T-helper 17 cell (primary cell): ENCODE data around the gene CUX1. TPM values are rescaled to one million over a fixed set of nuclear protein-coding genes. Genes with fewer than 3 reads are reported as not detected.

Experiments
- ATAC-seq: fragments of 150-1000 bp; cut with Tn5 transposase; 2 replicates; pipeline ENCODE4 v1.10.0; 2021; ENCODE audit warnings: mild to moderate bottlenecking, moderate library complexity
- DNase-seq, 3 donors: peaks; one replicate each; pipeline versions ENCODE4 v3.0.0 to v3.0.0-alpha.2; 2020 to 2021
- H3K9me3 ChIP-seq: one replicate; pipeline ENCODE4 v1.7.0; 2013; ENCODE audit warnings: low read length, mild to moderate bottlenecking; ENCODE audit not compliant: control insufficient read depth, poor library complexity, severe bottlenecking
- H3K27ac Mint-ChIP-seq: one replicate; pipeline ENCODE4 v1.8.0; 2022; ENCODE audit warnings: mild to moderate bottlenecking, moderate library complexity, mixed read lengths
- H3K27me3 Mint-ChIP-seq: one replicate; pipeline ENCODE4 v1.8.0; 2022; ENCODE audit warnings: mixed read lengths
- H3K36me3 Mint-ChIP-seq: one replicate; pipeline ENCODE4 v1.8.0; 2022; ENCODE audit warnings: low read depth, mixed read lengths
- H3K4me1 Mint-ChIP-seq: one replicate; pipeline ENCODE4 v1.8.0; 2022; ENCODE audit warnings: mild to moderate bottlenecking, mixed read lengths
- H3K4me3 Mint-ChIP-seq: one replicate; pipeline ENCODE4 v1.8.0; 2022; ENCODE audit warnings: mild to moderate bottlenecking, moderate library complexity, mixed read lengths
- total RNA-seq, 4 donors: library from RNA in 2 of 4; stranded (reverse) in 2 of 4; gene quantifications; one replicate each; pipeline ENCODE4 v1.2.3 and lab custom pipeline; 2022 to 2026

The CUX1 gene
- total RNA-seq, 2 donors from 2014 or later: 35.6 to 52.8 TPM

DNA sequence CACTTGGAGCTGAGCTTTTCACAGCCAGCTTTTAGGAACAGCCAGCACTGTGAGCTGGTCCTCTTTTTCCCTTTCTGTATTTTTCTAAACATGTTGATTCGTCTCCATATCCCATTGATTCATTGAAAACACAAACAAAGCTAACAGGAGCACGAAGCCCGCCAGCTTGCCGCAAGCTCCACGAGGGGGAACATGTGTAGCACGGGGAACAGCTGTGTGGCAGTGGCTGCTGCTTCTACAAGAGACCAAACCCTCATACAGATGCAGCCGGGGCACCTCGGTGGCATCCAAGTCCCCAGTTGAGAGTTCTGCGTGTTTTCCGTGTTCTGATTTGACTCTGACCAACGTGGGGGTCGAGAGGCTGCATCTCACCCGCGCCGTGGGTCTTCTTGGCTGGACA, 388.5 kb downstream of the CUX1 start:
- no peaks in the 10 kb centered on the region for H3K4me1 Mint-ChIP-seq
- no peak overlapping the region for H3K27ac Mint-ChIP-seq
- DNase-seq (no peak), ATAC-seq (no peak)
- no peaks in the 10 kb centered on the region for H3K27me3 Mint-ChIP-seq
- H3K36me3 Mint-ChIP-seq: peaks cover 6% of the 10 kb centered on the region
- no peaks in the 10 kb centered on the region for H3K9me3 ChIP-seq
- H3K4me3 Mint-ChIP-seq: no peak overlapping the region

DNA sequence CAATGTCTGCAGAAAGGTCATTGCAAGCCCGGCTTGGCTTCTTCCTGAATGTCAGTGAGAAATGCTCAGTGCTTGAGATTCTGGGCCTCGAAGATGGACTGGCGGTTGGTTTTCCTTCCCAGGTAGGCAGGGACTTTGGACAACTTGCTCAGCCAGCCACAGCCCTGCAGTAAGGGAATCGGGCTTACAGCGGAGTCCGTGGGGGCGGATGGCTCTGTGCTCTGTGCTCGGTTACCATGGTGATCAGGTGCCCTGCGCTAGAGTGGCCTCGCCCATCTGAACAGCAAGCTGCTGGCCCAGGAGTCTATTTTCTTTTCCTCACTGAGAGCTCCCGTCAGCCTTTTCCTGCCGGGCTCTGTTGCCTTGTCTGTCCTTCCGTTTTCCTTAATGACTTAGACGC, 391.4 kb downstream of the CUX1 start:
- no peaks in the 10 kb centered on the region for H3K9me3 ChIP-seq
- H3K4me1 Mint-ChIP-seq: no peaks in the 10 kb centered on the region
- H3K4me3 Mint-ChIP-seq: no peak overlapping the region
- H3K27me3 Mint-ChIP-seq: no peaks in the 10 kb centered on the region
- ATAC-seq (no peak), DNase-seq (no peak)
- no peak overlapping the region for H3K27ac Mint-ChIP-seq
- peaks cover 4% of the 10 kb centered on the region for H3K36me3 Mint-ChIP-seq

DNA sequence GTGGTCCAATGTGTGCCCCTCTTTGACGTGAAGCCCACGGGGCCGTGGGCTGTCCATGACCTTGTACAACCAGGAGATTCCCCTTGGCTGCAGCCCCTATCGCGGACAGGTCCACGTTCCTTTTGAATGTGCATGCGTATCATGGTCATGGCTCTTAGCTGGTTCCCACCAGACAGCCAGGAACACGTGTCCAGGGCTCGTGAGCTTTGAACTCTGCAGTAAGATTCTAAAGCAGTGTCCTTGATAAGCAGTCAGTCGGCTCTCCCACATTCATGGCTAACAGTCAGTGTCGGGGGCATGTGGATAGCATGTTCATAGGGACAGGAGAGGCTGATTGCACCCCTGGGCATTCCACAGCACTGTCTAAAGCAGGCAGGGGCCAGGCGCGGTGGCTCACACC, 393.4 kb downstream of the CUX1 start:
- H3K9me3 ChIP-seq: no peaks in the 10 kb centered on the region
- no peaks in the 10 kb centered on the region for H3K4me1 Mint-ChIP-seq
- no peak overlapping the region for H3K27ac Mint-ChIP-seq
- DNase-seq: no peak
- ATAC-seq: no peak
- H3K36me3 Mint-ChIP-seq: peaks cover 3% of the 10 kb centered on the region
- H3K27me3 Mint-ChIP-seq: no peaks in the 10 kb centered on the region
- H3K4me3 Mint-ChIP-seq: no peak overlapping the region

DNA sequence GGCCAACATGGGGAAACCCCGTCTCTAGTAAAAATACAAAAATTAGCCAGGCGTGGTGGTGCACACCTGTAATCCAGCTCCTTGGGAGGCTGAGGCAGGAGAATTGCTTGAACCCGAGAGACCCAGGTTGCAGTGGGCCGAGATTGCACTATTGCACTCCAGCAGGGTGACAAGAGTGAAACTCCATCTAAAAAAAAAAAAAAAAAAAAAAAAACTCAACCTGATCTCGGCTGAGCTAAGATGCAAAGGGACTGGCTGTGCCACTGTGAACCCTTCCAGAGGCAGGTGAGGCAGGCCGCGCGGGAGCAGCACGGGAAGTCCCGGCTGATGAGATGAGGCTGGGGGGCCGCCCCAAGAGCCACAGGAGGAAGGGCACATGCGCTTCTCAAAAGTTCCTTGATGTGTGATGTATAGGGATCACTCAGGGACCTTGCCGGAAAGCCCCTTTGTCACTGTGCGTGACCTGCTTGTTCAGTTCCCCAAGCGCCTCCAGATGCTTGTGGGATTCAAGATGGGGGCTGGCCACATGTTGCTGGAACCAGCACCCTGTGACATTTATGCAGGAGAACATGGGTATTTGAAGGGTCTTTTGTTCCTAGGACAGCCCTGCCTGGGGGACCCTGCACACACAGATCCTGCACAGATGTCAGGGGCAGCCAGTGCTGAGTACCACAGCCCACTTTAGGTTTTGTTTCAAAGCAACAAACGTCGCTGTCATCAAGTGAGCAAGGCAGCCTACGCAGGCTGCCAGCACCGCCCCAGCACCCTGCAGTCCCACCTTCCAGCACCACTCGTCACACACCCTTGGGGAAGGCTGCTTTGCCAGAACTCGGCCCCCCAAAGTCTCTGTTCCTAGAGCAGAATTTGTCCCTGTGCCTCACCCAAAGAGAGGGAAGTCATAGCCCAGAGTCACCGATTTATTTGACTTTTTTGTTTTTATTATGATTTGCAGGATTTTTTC, 394.4 kb downstream of the CUX1 start:
- ATAC-seq (no peak), DNase-seq (no peak)
- Mint-ChIP-seq H3K36me3 (peaks cover 2% of the 10 kb centered on the region), H3K4me1 (no peaks in the 10 kb centered on the region), H3K4me3 (no peak overlapping the region), H3K27ac (no peak overlapping the region), H3K27me3 (no peaks in the 10 kb centered on the region)
- H3K9me3 ChIP-seq: no peaks in the 10 kb centered on the region

DNA sequence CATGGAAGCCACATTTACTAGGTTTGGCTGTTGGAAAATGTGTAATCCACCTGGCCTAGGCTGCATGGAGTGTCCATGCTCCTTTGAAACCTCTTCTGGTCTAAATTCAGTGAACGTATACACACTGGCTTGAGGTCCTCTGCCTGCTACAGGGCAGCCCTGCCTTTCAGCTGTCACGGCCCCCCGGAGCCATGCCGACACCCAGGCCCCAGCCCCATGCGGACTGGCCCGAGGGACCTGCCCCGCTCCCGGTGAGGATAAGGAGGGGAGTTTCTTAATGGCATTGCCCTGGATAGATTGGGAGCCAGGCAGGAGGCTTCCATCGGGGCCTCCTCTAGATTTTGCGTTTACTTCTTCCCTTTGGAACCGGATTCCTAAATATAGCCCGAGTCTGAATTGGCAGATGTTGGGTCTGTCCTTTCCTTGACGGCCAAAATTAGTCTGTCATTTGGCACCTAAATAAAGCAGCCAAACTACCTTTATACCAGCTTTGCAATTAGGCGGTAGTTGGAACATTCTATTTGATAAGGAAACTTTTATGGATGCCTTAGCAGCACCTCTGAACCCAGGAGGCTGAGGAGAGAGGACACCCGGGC, 397.1 kb downstream of the CUX1 start:
- Mint-ChIP-seq H3K36me3 (peaks cover 2% of the 10 kb centered on the region), H3K4me1 (peaks cover 2% of the 10 kb centered on the region), H3K27ac (no peak overlapping the region), H3K27me3 (no peaks in the 10 kb centered on the region), H3K4me3 (no peak overlapping the region)
- ATAC-seq (no peak), DNase-seq (no peak)
- no peaks in the 10 kb centered on the region for H3K9me3 ChIP-seq

DNA sequence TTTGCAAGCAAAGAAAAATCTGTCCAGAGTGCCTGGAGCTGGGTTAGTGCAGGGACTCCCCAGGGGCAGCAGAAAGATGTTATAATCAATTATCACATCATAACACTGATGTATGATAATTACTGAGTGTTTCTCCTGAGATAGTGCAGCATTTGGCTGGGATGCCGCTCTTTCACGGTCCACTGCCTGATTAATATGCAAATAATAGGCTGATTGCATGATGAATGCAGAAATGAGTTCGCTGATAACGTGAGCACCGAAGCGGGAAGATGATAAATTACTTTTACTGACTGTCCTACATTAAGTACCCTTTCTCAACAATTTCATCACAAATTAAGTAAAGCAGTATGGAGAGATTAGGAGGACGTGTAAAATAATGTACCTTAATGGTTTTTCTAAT, 397.8 kb downstream of the CUX1 start:
- Mint-ChIP-seq H3K36me3 (peaks cover 2% of the 10 kb centered on the region), H3K27ac (no peak overlapping the region), H3K4me1 (peaks cover 2% of the 10 kb centered on the region), H3K4me3 (no peak overlapping the region), H3K27me3 (no peaks in the 10 kb centered on the region)
- no peaks in the 10 kb centered on the region for H3K9me3 ChIP-seq
- no peak for DNase-seq
- no peak for ATAC-seq

DNA sequence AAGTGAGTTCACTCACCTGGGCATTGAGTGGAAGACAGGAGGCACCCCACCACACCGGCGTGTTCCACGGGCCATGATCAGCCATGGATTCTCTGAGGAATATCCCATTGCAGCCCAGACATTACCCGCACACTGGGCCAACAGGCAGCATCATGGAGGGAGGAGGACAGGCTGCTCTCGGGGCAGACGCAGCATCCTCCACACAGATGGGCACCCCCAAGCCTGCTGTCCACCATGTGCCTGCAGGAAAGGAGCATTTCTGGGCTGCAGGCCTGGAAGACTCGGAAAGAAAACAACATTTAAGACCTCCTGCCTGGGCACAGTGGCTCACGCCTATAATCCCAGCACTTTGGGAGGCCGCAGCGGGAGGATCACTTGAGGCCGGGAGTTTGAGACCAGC, 398.3 kb downstream of the CUX1 start:
- Mint-ChIP-seq H3K36me3 (peaks cover 2% of the 10 kb centered on the region), H3K27me3 (no peaks in the 10 kb centered on the region), H3K4me1 (peaks cover 2% of the 10 kb centered on the region), H3K27ac (no peak overlapping the region), H3K4me3 (no peak overlapping the region)
- DNase-seq (no peak), ATAC-seq (no peak)
- no peaks in the 10 kb centered on the region for H3K9me3 ChIP-seq

DNA sequence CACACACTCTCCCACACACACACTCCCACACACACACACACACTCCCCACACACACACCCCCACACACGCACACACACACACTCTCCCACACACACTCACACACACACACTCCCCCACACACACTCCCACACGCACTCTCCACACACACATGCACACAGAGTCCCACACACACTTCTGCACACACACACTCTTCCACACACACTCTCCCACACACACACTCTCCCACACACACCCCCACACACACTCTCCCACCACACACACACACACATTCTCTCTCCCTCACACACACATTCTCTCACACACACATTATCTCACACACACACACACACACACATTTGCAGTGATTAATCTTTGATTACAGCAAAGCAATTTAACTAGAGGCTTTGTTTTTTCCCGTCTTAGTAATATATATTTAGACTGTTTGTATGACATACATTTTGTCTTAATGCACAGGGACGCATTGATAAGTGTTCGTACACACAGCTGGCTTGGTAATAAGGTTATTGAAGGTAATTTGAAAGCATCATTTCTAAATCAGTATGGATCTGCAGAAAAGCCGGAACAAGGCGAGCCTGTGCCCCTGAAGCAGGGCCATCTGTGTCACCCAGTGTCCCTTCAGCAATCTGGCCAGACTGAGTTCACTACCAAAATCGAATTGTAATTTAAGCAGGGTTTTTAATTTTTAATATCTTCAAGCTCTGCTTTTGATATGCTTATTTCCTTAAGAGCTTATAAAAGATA, 399.3 kb downstream of the CUX1 start:
- Mint-ChIP-seq H3K27me3 (no peaks in the 10 kb centered on the region), H3K27ac (no peak overlapping the region), H3K4me3 (no peak overlapping the region), H3K36me3 (peaks cover 2% of the 10 kb centered on the region), H3K4me1 (peaks cover 2% of the 10 kb centered on the region)
- H3K9me3 ChIP-seq: no peaks in the 10 kb centered on the region
- ATAC-seq (no peak), DNase-seq (no peak)

DNA sequence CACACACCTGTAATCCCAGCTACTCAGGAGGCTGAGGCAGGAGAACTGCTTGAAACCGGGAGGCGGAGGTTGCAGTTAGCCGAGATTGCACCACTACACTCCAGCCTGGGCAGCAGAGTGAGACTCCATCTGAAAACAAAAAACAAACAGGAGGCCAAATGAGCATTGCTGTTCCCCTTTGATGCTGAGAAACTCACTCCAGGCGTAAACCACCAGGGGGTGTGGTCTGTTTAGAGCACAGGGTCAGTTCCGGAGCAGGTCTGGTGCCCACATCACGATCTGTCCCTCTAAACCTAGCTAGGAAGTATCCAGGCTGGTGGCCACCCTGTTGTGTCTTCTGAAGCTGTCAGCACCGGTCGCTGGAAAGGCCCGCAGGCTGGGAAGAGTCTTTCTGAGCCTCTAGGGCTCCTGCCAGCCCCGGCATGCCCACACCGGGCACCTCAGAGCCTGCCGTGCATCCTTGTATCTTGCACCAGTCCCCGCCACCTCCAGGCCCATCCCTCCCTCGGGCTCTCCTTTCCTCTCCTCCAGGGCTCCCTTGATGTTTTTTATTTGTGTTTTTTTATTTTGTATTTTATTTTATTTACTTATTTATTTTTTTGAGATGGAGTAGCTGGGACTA, 402.9 kb downstream of the CUX1 start:
- DNase-seq (no peak), ATAC-seq (no peak)
- peaks cover 2% of the 10 kb centered on the region for H3K36me3 Mint-ChIP-seq
- no peaks in the 10 kb centered on the region for H3K27me3 Mint-ChIP-seq
- peaks cover 2% of the 10 kb centered on the region for H3K4me1 Mint-ChIP-seq
- no peaks in the 10 kb centered on the region for H3K9me3 ChIP-seq
- H3K27ac Mint-ChIP-seq: no peak overlapping the region
- no peak overlapping the region for H3K4me3 Mint-ChIP-seq

DNA sequence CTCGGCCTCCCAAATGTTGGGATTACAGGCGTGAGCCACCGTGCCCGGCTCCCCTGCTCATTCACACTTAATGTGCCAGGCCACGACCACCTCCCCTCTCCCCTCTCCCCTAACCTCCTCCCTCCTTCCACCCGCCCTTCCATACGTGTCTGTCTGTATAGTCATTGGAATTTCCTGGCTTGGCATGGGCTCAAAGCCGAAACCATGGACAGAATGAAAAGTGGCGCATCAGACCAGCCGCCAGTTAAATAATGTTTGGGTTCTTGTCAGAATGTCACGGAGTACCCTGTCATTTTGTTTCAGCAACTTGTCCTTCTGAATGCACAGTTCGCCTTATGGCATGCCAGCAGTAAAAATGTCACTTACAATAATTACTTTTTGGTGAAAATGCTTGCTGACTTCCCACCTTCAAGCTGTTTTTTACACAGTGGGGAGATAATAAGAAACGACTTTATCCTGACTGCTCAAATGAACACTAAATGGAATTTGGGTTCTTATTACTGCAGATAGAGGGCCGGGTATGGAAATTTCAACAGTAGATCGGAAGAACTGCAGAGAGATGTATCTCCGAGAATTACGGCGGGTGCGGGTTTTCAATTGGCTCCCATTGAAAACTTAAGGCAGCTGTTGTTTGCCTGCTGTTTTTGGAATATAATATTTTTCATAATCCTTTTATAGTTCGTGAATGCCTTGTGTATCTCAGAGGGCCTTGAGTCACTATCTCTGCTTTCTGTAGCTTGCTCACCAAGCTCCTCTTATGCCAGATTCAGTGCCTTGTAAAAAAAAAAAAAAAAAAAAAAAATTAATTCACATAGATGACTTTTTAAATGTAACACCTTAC, 403.8 kb downstream of the CUX1 start:
- DNase-seq (no peak), ATAC-seq (no peak)
- no peaks in the 10 kb centered on the region for H3K9me3 ChIP-seq
- no peak overlapping the region for H3K27ac Mint-ChIP-seq
- H3K4me1 Mint-ChIP-seq: peaks cover 2% of the 10 kb centered on the region
- no peaks in the 10 kb centered on the region for H3K27me3 Mint-ChIP-seq
- peaks cover 2% of the 10 kb centered on the region for H3K36me3 Mint-ChIP-seq
- H3K4me3 Mint-ChIP-seq: no peak overlapping the region

DNA sequence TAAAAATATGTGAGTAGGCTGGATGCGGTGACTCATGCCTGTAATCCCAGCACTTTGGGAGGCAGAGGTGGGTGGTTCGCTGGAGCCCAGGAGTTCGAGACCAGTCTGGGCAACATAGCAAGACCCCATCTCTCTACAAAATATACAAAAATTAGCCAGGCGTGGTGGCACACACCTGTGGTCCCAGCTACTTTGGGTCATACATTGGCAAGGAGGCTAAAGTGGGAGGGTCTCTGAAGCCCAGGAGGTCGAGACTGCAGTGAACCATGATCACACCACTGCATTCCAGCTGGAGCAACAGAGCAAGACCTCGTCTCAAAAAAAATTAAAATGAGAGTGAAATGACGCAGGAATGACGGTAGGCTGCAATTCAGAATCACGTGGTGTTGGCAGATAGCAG, 404.5 kb downstream of the CUX1 start:
- ATAC-seq (no peak), DNase-seq (no peak)
- H3K4me1 Mint-ChIP-seq: peaks cover 2% of the 10 kb centered on the region
- H3K27me3 Mint-ChIP-seq: no peaks in the 10 kb centered on the region
- H3K27ac Mint-ChIP-seq: no peak overlapping the region
- no peaks in the 10 kb centered on the region for H3K36me3 Mint-ChIP-seq
- no peaks in the 10 kb centered on the region for H3K9me3 ChIP-seq
- no peak overlapping the region for H3K4me3 Mint-ChIP-seq

DNA sequence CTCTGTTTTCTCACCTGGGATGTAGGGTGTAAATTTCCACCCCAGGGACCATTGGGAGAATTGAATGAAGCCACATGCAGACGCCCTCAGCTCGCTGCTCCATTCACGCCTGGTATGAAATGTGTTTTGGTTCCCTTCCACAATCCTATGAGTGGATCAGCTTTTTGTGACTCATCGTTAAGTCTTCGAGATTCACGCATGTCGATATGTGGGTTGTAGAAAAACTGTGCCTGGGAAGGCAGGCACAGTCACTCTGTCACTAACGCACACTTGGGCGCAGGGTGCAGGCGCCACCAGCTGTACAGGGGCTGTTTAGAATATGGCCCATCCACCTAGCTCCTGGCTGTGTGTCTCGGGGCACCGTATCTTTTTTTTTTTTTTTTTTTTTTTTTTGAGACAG, 405.0 kb downstream of the CUX1 start:
- H3K27me3 Mint-ChIP-seq: no peaks in the 10 kb centered on the region
- no peak overlapping the region for H3K4me3 Mint-ChIP-seq
- H3K4me1 Mint-ChIP-seq: peaks cover 2% of the 10 kb centered on the region
- H3K36me3 Mint-ChIP-seq: no peaks in the 10 kb centered on the region
- DNase-seq (no peak), ATAC-seq (no peak)
- no peak overlapping the region for H3K27ac Mint-ChIP-seq
- no peaks in the 10 kb centered on the region for H3K9me3 ChIP-seq
